IPS-NIHi11 (cell line): ENCODE measurements around the gene RIMKLB.
A peak's percentile ranks its signal among the peaks of the same experiment; 100 is the strongest.

Experiments
- DNase-seq: peaks from one replicate; pipeline ENCODE4 v3.0.0; 2012; ENCODE audit warnings: mixed read lengths, low spot score

Gene RIMKLB, protein sequence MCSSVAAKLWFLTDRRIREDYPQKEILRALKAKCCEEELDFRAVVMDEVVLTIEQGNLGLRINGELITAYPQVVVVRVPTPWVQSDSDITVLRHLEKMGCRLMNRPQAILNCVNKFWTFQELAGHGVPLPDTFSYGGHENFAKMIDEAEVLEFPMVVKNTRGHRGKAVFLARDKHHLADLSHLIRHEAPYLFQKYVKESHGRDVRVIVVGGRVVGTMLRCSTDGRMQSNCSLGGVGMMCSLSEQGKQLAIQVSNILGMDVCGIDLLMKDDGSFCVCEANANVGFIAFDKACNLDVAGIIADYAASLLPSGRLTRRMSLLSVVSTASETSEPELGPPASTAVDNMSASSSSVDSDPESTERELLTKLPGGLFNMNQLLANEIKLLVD

DNA sequence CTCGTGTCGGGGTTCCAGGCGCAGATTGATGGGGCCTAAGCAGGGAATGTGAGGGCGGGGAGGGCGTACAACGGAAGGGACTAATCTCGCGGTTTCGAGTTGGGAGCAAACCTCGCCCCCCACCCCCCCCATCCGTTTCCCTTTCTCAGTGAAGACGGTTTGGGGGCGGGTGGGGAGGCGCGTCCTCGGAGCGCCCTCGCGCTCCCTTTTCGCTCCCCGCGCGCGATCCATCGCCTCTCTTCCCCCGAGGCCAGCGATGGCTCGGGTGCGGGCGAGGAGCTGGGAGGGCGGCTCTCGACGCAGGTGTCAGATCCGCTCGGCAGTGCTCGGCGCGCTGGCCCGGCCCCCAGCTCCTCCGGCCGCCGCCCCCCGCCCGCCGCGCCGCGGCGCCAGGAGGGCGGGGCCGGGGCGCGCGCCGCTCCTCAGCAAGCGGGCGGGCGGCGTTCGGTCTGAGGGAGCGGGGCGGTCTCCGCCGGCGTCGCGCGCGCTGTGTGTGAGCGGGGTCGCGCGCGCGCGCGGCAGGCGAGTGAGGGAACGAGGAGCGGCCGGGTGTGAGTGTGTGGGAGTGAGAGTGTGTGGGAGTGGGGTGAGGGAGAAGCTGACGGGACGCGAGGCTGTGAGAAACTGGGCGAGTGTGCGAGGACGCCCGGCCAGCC, at the start of gene RIMKLB:
Gene RIMKLB (plus strand): TSS at position 516 of the 656 bp plus-strand sequence. CDS start 15,876 bp downstream, outside the sequence.
- peak; percentile 91 for DNase-seq

DNA sequence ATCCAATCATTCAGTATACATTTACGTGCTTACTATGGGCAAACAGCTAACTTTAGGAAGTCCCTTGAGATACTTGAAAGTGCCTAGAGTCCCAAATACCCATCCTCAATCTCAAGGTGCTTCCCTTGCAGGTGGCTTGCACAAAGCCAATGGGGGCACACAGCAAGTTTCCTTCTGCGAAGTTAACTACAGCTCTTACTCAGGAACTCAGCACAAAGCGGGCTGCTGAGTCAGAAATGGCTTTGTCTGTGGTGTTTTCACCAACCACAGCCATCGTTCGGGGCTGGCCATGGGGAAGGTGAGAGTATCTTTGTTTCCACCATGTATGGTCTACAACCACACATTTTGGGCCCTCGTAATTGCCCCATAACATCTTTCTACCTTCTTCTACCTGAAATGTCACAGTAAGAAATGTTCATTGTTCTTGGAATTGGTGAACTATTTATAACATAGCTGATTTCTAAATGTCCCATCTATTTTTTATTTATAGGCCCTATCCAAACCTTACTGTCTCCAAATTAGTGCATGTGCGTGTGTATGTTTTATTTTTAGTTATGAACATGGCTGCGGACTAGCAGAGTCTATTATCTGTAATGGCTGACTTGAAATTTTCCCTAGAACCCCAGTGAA, 49.1 kb upstream of the RIMKLB start:
- no peak for DNase-seq

DNA sequence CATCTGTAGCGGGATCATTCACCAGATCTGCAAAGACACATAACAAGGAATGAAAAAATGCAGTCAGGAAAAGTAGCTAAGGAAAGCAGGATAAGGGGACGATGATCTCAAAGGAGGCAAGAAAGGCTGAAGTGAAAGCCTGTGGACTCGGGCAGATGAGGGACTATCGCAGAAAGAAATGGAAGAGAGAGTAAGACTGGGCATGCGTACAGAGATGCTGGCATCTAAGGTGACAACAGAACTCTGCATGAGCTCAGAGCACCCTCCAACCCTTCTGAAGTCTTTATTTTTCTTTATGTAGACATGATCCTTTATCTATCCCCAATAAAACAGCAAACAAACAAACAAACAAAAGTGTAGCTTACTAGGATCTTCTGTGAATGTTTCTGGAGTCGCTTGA, 42.4 kb upstream of the RIMKLB start:
- DNase-seq: no peak

DNA sequence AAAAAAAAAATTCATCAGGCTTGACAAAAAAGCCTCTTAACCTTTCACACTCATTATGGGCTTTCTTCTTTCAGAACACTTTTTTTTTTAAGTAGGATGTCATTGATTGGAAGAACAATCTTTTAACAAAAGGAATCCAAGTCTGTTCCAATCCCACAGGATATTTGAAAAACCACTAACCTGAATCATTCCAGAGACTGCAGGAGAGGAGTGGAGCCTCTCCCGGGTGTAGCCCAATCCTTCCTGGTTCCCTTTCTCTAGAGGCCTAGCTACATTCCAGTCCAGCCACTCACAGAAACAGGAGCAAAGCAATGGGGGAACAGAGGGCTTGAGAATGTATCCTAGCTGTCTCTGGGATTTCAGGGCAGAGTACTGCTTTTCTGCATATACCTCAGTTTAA, 39.4 kb upstream of the RIMKLB start:
- no peak for DNase-seq

DNA sequence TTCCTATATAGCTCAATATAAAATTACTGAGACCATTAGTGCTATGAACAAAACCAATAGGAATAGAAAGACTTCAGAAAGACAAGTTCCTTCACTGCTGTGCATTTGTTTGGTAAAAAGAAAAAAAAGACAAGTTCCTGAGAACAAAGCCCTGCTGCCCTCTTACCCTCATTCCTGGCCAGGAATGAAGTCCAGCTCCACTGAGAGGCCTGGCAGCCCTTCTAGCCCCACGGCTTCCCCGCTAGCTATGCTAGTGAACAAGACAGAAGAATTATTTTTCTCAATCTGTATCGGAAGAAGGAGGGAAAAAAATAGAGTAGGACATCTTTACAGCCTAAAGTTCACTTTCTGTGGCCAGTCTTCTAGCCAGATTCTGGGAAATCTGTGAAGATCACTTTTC, 36.8 kb upstream of the RIMKLB start:
- DNase-seq: no peak

DNA sequence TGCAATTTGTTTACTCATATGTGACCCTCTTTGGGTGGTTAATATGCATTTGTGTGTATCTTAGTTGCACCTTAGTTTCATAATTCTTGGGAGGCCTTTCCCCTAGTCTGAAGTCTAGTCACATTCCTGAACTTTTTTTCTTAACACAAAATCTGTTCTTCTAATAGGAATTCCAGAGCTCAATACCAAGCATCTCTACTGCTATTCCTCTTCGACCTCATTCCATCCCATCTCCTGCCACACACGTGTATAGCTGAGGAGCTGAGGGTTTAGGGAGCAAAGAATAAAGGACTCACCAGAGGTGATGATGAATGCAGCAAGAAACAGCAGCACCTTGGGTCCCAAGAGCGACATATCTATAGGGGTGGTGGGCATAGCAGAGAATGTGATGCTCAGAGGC, 36.0 kb upstream of the RIMKLB start:
- no peak for DNase-seq

DNA sequence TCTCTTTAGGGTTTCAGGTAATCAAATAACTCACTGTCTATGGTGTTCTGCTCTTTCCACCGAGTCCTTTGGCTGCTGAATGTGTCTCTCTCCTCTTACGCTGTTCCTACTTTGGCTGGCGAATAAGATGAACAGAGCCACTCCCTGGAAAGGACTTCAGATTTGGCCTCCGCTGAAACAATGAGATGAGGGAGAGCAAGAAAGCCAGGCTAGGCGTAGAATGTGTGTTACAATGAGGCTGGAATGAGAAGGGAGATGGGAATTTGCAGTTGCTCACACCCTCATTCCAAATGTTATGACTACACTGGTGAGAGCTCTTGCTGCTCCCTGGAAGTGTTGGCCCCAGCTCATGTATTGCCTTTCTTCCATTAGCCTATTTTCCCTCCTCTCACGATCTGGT, 35.2 kb upstream of the RIMKLB start, which contains the start of gene MFAP5:
Gene MFAP5 (minus strand): TSS at position 234 of the 400 bp plus-strand sequence. CDS start 722 bp downstream, outside the sequence.
- DNase-seq: no peak

DNA sequence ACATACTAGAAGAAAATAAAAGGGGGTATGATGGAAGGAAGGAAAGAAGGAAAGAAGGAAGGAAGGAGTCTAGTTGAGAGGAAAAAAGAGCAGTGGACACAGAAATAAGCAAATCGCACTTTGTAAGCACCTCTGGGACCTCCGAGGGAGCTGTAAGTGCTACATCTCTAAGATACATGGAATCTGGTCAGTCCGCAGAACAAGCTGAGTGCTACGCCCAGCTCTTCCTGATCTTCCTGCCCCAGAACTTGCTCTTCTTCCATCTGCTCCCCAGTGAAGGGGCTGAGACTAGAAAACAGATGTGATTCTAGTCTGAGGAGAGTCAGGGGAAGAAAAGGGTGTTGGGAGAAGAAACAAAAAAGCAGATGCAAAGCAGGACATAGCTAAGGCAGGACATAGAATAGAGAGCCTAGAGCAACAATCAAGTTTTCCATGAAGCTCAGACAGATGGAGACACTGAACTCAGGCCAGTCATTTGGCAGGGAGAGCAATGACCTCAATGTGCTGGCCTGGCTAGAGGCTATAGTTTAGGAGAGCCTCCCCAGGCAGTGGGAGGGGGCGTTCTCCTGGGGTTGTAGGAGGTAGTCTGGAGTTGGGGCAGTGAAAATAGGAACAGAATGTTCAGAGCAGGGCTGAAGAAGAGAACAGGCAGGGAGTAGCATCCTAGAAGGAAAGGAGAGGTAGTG, 33.4 kb upstream of the RIMKLB start:
- DNase-seq: no peak

DNA sequence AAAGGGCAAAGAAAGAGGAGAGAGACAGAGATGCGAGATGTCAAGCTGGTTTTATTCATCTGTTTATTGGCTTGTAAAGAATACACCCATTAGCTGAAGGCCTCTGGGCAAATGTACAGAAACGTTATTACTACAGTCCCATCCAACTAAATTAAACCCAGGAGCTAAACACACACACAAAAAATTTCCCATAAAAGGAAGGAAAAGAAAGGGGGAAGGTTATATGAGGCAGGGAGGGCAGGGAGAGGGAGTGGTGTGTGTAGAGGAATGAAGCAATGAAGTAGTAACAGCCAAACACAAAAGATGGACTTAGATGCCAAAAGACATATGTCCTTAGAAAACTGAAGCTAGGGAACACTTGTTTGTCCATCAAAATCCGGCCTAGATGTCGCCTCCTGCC, 32.0 kb upstream of the RIMKLB start:
- no peak for DNase-seq

DNA sequence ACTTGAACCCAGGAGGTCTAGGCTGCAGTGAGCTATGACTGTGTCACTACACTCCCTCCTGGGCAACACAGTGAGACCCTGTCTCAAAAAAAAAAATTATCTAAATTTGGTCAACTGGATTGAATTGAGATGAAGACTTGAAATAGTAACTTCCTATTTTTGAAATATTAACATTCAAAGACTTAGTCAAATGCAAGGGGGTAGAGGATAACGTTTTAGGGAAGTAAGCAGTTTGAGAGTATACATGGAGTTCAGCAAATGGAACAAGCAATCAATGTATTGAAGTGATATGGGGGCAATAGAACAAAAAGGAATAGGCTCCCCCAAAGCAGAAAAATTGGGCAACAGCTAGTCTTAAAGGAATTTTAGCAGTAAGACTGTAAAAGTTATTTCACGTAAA, 30.5 kb upstream of the RIMKLB start:
- no peak for DNase-seq

DNA sequence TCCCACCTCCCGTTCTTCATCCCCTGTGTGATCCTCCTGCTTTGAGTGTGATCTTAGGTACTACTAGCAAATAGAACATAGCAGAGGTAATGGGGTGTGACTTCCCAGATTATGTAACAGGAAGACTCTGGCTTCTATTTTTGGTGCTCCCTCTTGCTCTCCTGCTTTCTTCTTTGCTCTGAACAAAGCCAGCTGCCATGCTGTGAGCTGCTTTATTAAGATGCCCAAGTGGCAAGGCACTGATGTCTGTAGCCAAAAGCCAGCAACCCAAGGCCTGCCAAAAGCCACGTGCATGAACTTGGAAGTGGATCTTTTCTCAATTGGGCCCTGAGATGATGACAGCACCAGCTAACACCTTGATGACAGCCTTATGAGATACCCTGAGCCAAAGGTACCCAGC, 29.4 kb upstream of the RIMKLB start:
- no peak for DNase-seq

DNA sequence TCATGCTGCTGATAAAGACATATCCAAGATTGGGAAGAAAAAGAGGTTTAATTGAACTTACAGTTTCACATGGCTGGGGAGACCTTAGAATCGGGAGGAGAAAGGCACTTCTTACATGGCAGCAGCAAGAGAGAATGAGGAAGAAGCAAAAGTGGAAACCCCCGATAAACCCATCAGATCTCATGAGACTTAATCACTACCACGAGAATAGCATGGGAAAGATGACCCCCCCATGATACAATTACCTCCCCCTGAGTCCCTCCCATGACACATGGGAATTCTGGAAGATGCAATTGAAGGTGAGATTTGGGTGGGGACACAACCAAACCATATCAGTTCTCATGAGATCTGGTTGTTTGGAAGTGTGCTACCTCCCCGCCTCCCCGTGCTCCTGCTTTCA, 25.4 kb upstream of the RIMKLB start:
- no peak for DNase-seq

DNA sequence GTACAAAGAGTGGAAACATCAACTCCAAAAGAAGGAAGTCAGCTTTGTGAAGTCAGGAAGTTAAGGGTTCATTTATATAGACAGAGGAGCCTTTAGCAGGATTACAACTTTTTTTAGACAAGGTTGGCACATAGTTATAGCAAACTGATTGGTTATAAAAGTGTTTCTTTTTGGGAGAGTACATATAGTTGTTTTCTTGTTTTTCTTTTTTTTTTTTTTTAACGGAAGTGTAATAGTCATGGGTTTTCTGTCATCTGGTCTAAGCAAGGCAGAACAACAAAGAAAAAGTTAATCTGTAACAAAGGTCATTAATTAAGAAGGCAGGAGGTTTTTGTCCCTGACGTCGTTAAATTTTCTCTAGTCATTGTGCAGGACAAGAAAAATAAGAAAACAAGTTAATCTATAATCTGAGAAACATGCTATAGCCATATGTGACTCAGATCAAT, 22.2 kb upstream of the RIMKLB start:
- no peak for DNase-seq

DNA sequence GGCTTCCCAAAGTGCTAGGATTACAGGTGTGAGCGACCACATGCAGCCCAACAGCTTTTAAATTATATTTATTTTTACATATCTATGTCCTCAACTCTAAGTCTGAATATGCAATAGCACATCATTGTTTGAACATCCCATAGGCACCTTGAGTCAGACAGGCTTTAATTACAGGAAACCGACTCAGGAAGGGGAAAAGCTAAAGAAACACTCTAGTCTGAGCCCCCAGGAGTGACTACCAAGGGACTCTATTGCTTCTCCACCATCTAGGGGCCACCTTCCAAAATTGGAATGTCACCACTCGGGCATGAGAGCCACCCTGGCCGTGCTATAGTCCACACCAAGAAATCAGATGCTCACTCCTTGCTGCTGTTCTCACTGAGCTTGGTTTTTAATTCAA, 21.1 kb upstream of the RIMKLB start:
- no peak for DNase-seq

DNA sequence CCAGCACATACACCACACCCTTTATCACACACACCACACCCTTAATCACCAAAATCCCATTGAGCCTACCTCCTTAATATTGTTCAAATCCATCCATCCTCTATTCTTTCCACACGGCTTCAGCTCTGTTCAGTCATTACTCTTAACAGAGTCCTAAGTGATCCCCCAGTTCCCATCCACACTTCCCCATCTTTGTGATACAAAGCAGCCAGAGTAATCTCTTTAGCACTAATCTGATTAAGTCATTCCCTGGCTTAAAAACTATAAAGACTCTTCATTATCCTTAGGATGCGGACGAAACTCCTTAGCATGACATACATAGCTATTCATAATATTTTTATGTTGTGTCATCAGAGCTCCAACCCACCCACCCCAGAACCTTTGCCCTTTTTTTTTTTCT, 20.4 kb upstream of the RIMKLB start:
- DNase-seq: no peak

DNA sequence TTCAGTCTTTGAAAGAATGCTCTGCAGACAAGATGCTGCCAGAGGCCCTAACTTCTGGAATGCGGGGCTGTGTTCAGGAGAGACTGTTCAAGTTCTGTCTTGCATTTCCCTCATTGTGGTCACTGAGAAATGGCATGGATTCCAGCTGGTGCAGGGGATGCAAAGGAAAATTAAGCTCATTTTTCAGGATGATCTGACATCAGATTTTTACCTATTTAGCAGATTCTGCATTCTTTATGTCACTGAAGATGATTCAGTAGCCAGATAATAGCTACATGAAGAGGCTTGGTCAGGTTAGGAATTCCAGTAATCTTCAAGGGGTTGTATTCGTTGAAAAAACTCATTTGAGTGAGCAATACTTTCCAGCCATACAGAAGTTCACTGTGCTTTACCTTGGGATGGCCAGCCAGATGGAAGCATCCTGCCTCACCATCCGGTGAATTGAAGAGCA, 19.1 kb upstream of the RIMKLB start:
- DNase-seq: no peak

DNA sequence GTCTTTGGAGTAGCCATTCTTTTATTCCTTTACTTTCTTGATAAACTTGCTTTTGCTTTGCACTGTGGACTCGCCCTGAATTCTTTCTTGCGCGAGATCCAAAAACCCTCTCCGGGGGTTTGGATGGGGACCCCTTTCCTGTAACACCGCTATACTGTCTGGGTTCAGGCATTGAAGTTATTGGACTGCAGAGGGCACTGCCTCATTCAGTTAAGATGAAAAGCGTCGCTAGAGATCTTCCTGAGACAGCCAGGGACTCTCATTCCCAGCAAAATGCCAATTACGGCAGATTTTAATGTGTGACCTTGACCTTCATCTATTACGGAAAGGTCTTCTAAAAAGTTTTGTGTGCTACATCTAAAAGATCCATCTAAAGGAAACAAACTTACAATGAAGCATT, 17.3 kb upstream of the RIMKLB start:
- peak; percentile 42 for DNase-seq

DNA sequence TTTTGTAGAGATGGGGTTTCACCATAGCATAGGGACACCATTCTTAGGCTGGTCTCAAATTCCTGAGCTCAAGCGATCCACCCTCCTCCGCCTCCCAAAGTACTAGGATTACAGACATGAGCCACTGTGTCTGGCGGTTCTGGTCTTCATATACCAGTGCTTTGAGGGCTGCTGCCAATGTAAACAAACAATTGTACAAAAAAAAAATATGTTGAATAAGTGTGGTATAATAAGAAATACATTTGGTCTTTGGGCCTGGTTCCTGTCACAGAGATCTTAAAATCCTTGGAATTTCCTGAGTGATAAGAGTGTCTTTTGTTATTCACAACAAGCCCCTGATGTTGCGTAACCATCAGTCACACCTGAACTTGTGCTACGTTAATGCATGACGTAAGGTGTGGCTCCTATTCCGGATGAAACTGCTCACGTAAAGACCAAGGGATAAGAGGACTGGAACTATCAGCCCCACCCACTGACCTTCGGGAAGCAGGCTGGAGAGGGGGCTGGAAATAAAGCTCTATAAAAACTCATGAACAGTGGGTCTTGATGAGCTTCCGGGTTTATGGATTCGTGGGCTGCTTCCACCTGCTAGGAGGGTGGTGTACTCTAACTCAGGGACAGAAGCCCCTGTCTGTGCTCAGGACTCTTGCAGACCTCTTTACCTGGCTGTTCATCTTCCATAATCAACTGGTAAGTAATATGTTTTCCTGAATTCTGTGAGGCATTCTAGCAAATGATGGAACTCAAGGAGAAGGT, 16.5 kb upstream of the RIMKLB start:
- DNase-seq: peak; percentile 38

DNA sequence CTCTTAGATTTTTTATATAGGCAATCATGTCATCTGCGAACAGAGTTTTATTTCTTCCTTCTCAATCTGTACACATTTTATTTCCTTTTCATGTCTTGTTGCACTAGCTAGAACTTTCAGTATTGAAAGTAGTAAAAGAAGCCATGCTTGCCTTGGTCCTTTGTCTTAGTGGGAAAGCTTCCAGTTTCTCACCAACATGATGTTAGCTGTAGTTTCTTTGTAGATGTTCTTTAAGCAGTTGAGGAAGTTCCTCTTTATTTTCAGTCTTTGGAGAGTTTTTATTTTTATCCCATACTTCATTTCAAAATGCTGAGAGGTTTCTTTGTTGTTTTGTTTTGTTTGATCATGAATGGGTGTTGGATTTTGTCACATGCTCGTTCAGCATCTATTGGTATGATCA, 12.7 kb upstream of the RIMKLB start:
- DNase-seq: no peak

DNA sequence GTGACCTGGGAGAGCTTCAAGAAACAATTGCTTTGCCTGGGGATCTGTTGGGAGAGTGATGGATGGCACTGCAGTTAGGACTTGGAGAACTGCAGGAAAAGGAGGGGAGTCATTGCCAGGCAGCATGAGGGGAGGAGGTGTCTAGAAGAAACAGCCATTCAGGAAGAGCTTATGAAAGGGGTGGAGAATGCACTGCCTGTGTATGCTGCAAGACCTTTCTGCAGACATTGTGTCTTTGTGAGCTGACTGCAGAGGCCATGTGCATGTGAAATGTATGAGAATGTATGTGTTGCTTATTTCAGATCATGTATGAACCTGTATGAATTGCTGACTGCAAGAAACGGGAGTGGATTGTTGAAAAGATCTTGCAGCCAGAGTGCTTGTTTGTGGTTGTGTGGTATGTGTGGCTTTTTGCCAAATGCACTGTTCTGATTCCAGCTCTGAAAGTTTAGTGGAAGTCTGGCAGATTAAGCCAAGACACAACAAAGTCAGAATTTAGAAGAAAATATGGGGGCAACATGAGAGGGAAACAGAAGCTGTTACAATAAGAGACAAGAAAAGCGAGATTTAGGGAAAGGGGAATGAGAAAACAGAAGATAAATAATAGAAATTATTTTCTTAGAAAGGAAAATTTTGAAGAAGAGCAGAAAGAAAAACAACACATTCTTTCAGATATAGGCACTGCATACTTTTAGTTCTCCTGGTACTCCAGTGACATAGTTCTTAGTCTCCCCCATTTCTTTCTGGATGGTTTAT, 9.8 kb upstream of the RIMKLB start:
- peak; percentile 78 for DNase-seq

DNA sequence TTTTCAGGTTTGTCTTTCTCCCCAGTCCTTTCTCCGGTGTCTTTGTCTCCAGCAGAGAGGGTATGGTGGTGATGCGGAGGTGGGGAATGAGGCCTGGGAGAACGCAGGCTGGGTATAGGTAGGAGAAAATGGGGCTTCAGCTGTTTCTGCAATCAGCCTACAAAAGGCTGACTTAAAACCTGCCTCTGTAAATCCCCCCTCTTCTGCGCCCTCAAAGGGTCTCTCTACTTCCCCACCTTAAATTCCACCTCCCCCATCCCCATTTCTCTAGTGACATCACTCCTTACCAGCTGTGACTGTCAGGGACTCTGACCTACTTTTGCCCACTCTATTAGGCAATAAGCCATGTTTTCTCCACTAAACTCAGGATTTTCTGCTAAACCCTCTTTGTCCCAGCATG, 8.1 kb upstream of the RIMKLB start:
- DNase-seq: no peak
